ENCODE data around the gene BAIAP3.

GRCh38 chr16:1305823-1306222 is 27.6 kb upstream of the BAIAP3 start:
- TF ChIP-seq CTCF (conservative IDR thresholded peaks at IDR 0.05; ENCODE audit: low read depth, low read length) (no peak), POLR2A (IDR thresholded peaks at IDR 0.05; ENCODE audit: low read depth, low read length) (no peak), CEBPB (IDR thresholded peaks at IDR 0.05; ENCODE audit: low read depth, low read length) (no peak), MXI1 (IDR thresholded peaks at IDR 0.05; ENCODE audit: borderline replicate concordance, low read depth, low read length) (no peak), ELK1 (IDR thresholded peaks at IDR 0.05; ENCODE audit: borderline replicate concordance, low read depth, low read length) (no peak), NFE2L2 (IDR thresholded peaks at IDR 0.05; ENCODE audit: low read depth, low read length) (no peak), FOS (IDR thresholded peaks at IDR 0.05; ENCODE audit: low read depth, low read length) (no peak), MAFK (IDR thresholded peaks at IDR 0.05; ENCODE audit: low read depth, low read length) (no peak), RAD21 (IDR thresholded peaks at IDR 0.05; ENCODE audit: low read length) (no peak), SMC3 (IDR thresholded peaks at IDR 0.05; ENCODE audit: low read depth, low read length) (no peak), RFX5 (IDR thresholded peaks at IDR 0.05; ENCODE audit: low read depth, low read length) (no peak), USF2 (IDR thresholded peaks at IDR 0.05; ENCODE audit: low read depth, low read length) (no peak), MAZ (IDR thresholded peaks at IDR 0.05; ENCODE audit: borderline replicate concordance, low read depth, low read length) (no peak), BHLHE40 (IDR thresholded peaks at IDR 0.05; ENCODE audit: low read depth, low read length) (no peak)

All from IMR-90 (cell line).